ENCODE data around the gene WNT2. TPM values are rescaled to one million over a fixed set of nuclear protein-coding genes. Genes with fewer than 3 reads are reported as not detected.

WNT2 gene
- total and polyA plus RNA-seq, 2 donors (not counting 1 experiment from before 2014, with no cell fraction given) = 1.7 to 14.5 TPM

DNA sequence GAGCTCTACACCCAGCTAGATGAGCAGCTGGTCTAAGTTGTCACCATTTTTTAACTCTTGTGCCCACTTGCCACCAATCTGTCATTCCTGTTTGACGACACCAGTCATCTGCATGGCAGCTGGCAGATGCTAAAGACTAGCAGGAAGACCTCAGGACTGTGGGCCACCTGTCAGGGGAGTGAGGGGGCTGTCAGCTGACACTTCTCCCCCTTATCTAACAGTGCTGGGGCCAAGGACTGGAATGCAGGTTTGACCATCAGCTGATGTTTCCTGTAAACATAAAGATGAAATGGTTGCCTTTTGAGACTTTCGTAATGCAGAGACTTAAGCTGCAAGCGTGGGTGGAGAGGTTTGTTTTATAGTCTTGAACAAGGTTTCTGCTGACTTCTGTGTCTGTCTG lies 93.5 kb downstream of the WNT2 start:
- Histone ChIP-seq H4K20me1 (ENCODE audit: control insufficient read depth, extremely low read depth, insufficient read depth, low read length) (no peaks in the 10 kb centered on the region), H3K27ac (ENCODE audit: insufficient read depth, low read length) (peak overlapping the region; percentile 42), H3K4me1 (ENCODE audit: control insufficient read depth, extremely low read depth, insufficient read depth, low read length) (peaks cover 19% of the 10 kb centered on the region), H3K4me3 (replicated peaks in 1 of 4; ENCODE audit: control extremely low read depth in 1 of 4, insufficient read depth in 1 of 4, low read depth in 3 of 4, low read length in 4 of 4) (no peak overlapping the region), H3K27me3 (ENCODE audit: control insufficient read depth, insufficient read depth, low read length) (no peaks in the 10 kb centered on the region), H3K4me2 (ENCODE audit: extremely low read depth, insufficient read depth, low read length) (peak overlapping the region; percentile 37), H3K9me3 (ENCODE audit: control insufficient read depth, insufficient read depth, low read depth, low read length) (no peaks in the 10 kb centered on the region), H3K9ac (ENCODE audit: insufficient read depth, low read length) (no peak overlapping the region), H3K79me2 (ENCODE audit: control insufficient read depth, insufficient read depth, low read length) (no peaks in the 10 kb centered on the region), H3K36me3 (ENCODE audit: control insufficient read depth, insufficient read depth, low read length) (peaks cover 2% of the 10 kb centered on the region), H2AFZ (ENCODE audit: low read length) (no peak overlapping the region)
- TF ChIP-seq, protein P1, sequence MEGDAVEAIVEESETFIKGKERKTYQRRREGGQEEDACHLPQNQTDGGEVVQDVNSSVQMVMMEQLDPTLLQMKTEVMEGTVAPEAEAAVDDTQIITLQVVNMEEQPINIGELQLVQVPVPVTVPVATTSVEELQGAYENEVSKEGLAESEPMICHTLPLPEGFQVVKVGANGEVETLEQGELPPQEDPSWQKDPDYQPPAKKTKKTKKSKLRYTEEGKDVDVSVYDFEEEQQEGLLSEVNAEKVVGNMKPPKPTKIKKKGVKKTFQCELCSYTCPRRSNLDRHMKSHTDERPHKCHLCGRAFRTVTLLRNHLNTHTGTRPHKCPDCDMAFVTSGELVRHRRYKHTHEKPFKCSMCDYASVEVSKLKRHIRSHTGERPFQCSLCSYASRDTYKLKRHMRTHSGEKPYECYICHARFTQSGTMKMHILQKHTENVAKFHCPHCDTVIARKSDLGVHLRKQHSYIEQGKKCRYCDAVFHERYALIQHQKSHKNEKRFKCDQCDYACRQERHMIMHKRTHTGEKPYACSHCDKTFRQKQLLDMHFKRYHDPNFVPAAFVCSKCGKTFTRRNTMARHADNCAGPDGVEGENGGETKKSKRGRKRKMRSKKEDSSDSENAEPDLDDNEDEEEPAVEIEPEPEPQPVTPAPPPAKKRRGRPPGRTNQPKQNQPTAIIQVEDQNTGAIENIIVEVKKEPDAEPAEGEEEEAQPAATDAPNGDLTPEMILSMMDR (conservative IDR thresholded peaks at IDR 0.05 in 1 of 2, IDR thresholded peaks at IDR 0.05 in 1 of 2; ENCODE audit: low read depth in 1 of 2, low read length in 2 of 2) = no peak
- TF ChIP-seq EZH2 (IDR thresholded peaks at IDR 0.05; ENCODE audit: low read length, missing control alignments) = no peak
- DNase-seq (ENCODE audit: low read depth in 2 of 2) = peak; percentile 18 to 77

DNA sequence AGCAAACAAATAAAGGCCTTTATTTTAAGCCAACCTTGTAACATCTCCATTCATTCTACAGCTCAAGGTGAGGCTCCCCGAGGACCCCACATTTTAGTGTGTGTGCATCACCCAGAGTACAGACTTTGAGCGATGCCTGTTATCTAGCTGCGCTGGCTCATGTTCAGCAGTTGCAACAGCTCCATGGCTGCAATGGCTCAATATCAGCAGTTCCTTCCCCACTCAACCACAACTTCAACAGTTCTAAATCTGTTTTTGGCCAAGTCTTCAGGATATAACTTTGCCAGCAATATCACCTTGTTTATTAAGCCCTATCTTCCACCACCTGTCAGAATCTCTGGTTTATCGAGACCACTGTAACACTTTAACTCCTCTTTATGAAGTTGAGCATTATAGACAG lies 95.8 kb downstream of the WNT2 start:
- Histone ChIP-seq H2AFZ (ENCODE audit: low read length) (no peak overlapping the region), H3K27me3 (ENCODE audit: control insufficient read depth, insufficient read depth, low read length) (no peaks in the 10 kb centered on the region), H3K9me3 (ENCODE audit: control insufficient read depth, insufficient read depth, low read depth, low read length) (no peaks in the 10 kb centered on the region), H3K4me2 (ENCODE audit: extremely low read depth, insufficient read depth, low read length) (no peak overlapping the region), H3K4me1 (ENCODE audit: control insufficient read depth, extremely low read depth, insufficient read depth, low read length) (peaks cover 19% of the 10 kb centered on the region), H4K20me1 (ENCODE audit: control insufficient read depth, extremely low read depth, insufficient read depth, low read length) (no peaks in the 10 kb centered on the region), H3K27ac (ENCODE audit: insufficient read depth, low read length) (no peak overlapping the region), H3K79me2 (ENCODE audit: control insufficient read depth, insufficient read depth, low read length) (no peaks in the 10 kb centered on the region), H3K4me3 (replicated peaks in 1 of 4; ENCODE audit: control extremely low read depth in 1 of 4, insufficient read depth in 1 of 4, low read depth in 3 of 4, low read length in 4 of 4) (no peak overlapping the region), H3K36me3 (ENCODE audit: control insufficient read depth, insufficient read depth, low read length) (peaks cover 2% of the 10 kb centered on the region), H3K9ac (ENCODE audit: insufficient read depth, low read length) (no peak overlapping the region)
- TF ChIP-seq, protein P1 (conservative IDR thresholded peaks at IDR 0.05 in 1 of 2, IDR thresholded peaks at IDR 0.05 in 1 of 2; ENCODE audit: low read depth in 1 of 2, low read length in 2 of 2) = no peak
- no peak for TF ChIP-seq EZH2 (IDR thresholded peaks at IDR 0.05; ENCODE audit: low read length, missing control alignments)
- peak; percentile 30 to 65 for DNase-seq (ENCODE audit: low read depth in 2 of 2)

DNA sequence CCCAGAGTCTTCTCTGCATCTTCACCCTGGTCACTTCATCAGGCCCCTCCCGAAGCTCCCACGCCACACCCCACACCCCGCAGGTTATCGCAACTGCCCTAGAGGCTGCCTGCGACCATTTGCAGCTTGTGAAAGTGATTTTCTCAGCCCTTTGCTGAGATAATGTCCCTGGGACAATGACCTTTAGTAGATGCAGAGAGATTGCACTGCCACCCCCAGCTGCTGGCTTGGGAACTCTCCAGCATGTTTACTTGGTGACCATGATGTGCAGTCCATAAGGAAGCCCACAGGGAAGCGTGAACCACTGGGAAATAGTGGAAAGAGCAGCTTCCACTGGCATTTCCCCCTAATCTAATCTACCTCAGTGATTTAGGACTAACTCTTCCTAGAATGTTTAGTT lies 97.3 kb downstream of the WNT2 start:
- H2AFZ ChIP-seq (ENCODE audit: low read length) = no peak overlapping the region
- peaks cover 14% of the 10 kb centered on the region for H3K4me1 ChIP-seq (ENCODE audit: control insufficient read depth, extremely low read depth, insufficient read depth, low read length)
- no peak overlapping the region for H3K27ac ChIP-seq (ENCODE audit: insufficient read depth, low read length)
- H3K79me2 ChIP-seq (ENCODE audit: control insufficient read depth, insufficient read depth, low read length) = no peaks in the 10 kb centered on the region
- no peak overlapping the region for H3K4me2 ChIP-seq (ENCODE audit: extremely low read depth, insufficient read depth, low read length)
- H4K20me1 ChIP-seq (ENCODE audit: control insufficient read depth, extremely low read depth, insufficient read depth, low read length) = no peaks in the 10 kb centered on the region
- H3K9ac ChIP-seq (ENCODE audit: insufficient read depth, low read length) = no peak overlapping the region
- no peak overlapping the region for H3K4me3 ChIP-seq (replicated peaks in 1 of 4; ENCODE audit: control extremely low read depth in 1 of 4, insufficient read depth in 1 of 4, low read depth in 3 of 4, low read length in 4 of 4)
- H3K36me3 ChIP-seq (ENCODE audit: control insufficient read depth, insufficient read depth, low read length) = peaks cover 4% of the 10 kb centered on the region
- H3K27me3 ChIP-seq (ENCODE audit: control insufficient read depth, insufficient read depth, low read length) = no peaks in the 10 kb centered on the region
- no peak for DNase-seq (ENCODE audit: low read depth in 2 of 2)
- no peaks in the 10 kb centered on the region for H3K9me3 ChIP-seq (ENCODE audit: control insufficient read depth, insufficient read depth, low read depth, low read length)
- TF ChIP-seq, protein P1 (conservative IDR thresholded peaks at IDR 0.05 in 1 of 2, IDR thresholded peaks at IDR 0.05 in 1 of 2; ENCODE audit: low read depth in 1 of 2, low read length in 2 of 2) = no peak
- no peak for TF ChIP-seq EZH2 (IDR thresholded peaks at IDR 0.05; ENCODE audit: low read length, missing control alignments)

Other genes starting within 250 kb of the WNT2 start
- not detected in 2 replicates for gene ASZ1, start 104.4 kb upstream of the WNT2 start, total RNA-seq
- gene ASZ1, start 104.4 kb upstream of the WNT2 start, polyA plus RNA-seq = 0.03 TPM in 1 of 2 replicates, not detected in the other
- gene CFTR, start 157.0 kb upstream of the WNT2 start, total RNA-seq = under 0.01 and 0.26 TPM in 2 replicates
- 0.01 and 0.25 TPM in 2 replicates for gene CFTR, start 157.0 kb upstream of the WNT2 start, polyA plus RNA-seq

All from fibroblast of lung (primary cell).